IPS-11a (cell line): ENCODE results near the gene C19orf85.
"Not testable (repeated sequence)": the region's sequence is repeated elsewhere in the genome, so short reads cannot be mapped to it uniquely, and the experiment has no call there.

Experiments
- H3K4me3 ChIP-seq: one replicate; pipeline ENCODE4 v1.5.1; 2013; ENCODE audit warnings: low read depth, low read length, control low read depth

The C19orf85 gene

GRCh38 chr19:55442372-55442961 lies 22.1 kb downstream of the C19orf85 start:
- H3K4me3 ChIP-seq = no peak overlapping the region

GRCh38 chr19:55441692-55442321 lies 22.7 kb downstream of the C19orf85 start:
- no peak overlapping the region for H3K4me3 ChIP-seq

- H3K4me3 ChIP-seq = no peak overlapping the region
Observed at GRCh38 chr19:55441319-55441691, 23.2 kb downstream of the C19orf85 start.

GRCh38 chr19:55440411-55441105 lies 24.0 kb downstream of the C19orf85 start:
- H3K4me3 ChIP-seq = peak overlapping the region; percentile 22

GRCh38 chr19:55439052-55439451 lies 25.5 kb downstream of the C19orf85 start:
- H3K4me3 ChIP-seq = no peak overlapping the region

- H3K4me3 ChIP-seq = no peak overlapping the region
Observed at GRCh38 chr19:55437410-55437809, 27.1 kb downstream of the C19orf85 start.

- no peak overlapping the region for H3K4me3 ChIP-seq
Observed at GRCh38 chr19:55436847-55437246, 27.7 kb downstream of the C19orf85 start.

GRCh38 chr19:55435020-55435419 lies 29.5 kb downstream of the C19orf85 start:
- H3K4me3 ChIP-seq = no peak overlapping the region

GRCh38 chr19:55434356-55434919 lies 30.1 kb downstream of the C19orf85 start:
- H3K4me3 ChIP-seq = no peak overlapping the region

- no peak overlapping the region for H3K4me3 ChIP-seq
Observed at GRCh38 chr19:55433292-55433691, 31.3 kb downstream of the C19orf85 start.

- no peak overlapping the region for H3K4me3 ChIP-seq
Observed at GRCh38 chr19:55432241-55432959, 32.2 kb downstream of the C19orf85 start.

- no peak overlapping the region for H3K4me3 ChIP-seq
Observed at GRCh38 chr19:55431183-55431582, 33.4 kb downstream of the C19orf85 start.

GRCh38 chr19:55426042-55426441 lies 38.5 kb downstream of the C19orf85 start:
- H3K4me3 ChIP-seq = no peak overlapping the region

- H3K4me3 ChIP-seq = no peak overlapping the region
Observed at GRCh38 chr19:55424518-55424917, 40.0 kb downstream of the C19orf85 start.

- H3K4me3 ChIP-seq = no peak overlapping the region
Observed at GRCh38 chr19:55423225-55424005, 41.1 kb downstream of the C19orf85 start.

GRCh38 chr19:55421281-55421680 lies 43.3 kb downstream of the C19orf85 start:
- H3K4me3 ChIP-seq = not testable (repeated sequence)

- H3K4me3 ChIP-seq = no peak overlapping the region
Observed at GRCh38 chr19:55419624-55420236, 44.8 kb downstream of the C19orf85 start.

- H3K4me3 ChIP-seq = no peak overlapping the region
Observed at GRCh38 chr19:55419103-55419502, 45.4 kb downstream of the C19orf85 start.

- no peak overlapping the region for H3K4me3 ChIP-seq
Observed at GRCh38 chr19:55418185-55418584, 46.4 kb downstream of the C19orf85 start.
